PC-3 (cell line): ENCODE data around the gene PRR20G. TPM values are rescaled to one million over a fixed set of nuclear protein-coding genes. Genes with fewer than 3 reads are reported as not detected.

Source experiments
- ATAC-seq: fragments of 200-7000 bp; cut with Tn5 transposase; 2 replicates; pipeline ENCODE4 v1.9.1; 2020; ENCODE audit warnings: mild to moderate bottlenecking, moderate library complexity
- BruUV-seq: library from RNA; stranded (reverse); fragments of 400-500 nt; replicated peaks from 2 replicates; lab custom pipeline; 2021; lab: Mats Ljungman, UMichigan
- CTCF ChIA-PET: fragments of 300-600 bp; sonication (Branson Sonifier 250); formaldehyde crosslinking; loops from one replicate; lab custom pipeline; 2022; ENCODE audit warnings: antibody characterized with exemption; lab: Charles Lee
- POLR2A ChIA-PET: fragments of 300-600 bp; sonication (Branson Sonifier 250); formaldehyde crosslinking; loops from one replicate; lab custom pipeline; 2022; ENCODE audit warnings: antibody characterized with exemption; ENCODE audit not compliant: unreplicated experiment; lab: Charles Lee
- DNase-seq: peaks from one replicate; pipeline ENCODE4 v3.0.0-alpha.2; 2015
- H2AFZ ChIP-seq: fragments of 300-600 bp; sonication (generic); 2 replicates; pipeline ENCODE4 v1.6.0; 2016; ENCODE audit warnings: antibody characterized with exemption, low read length
- H3F3A ChIP-seq: fragments of 300-600 bp; sonication (generic); one replicate; pipeline ENCODE4 v1.6.0; 2017; ENCODE audit warnings: antibody characterized with exemption, low read length, control low read depth, mild to moderate bottlenecking; ENCODE audit not compliant: unreplicated experiment
- H3K27ac ChIP-seq: fragments of 300-600 bp; sonication (generic); 2 replicates; pipeline ENCODE4 v1.5.1; 2016; ENCODE audit warnings: mild to moderate bottlenecking, low read length
- H3K27me3 ChIP-seq: fragments of 300-600 bp; sonication (generic); 2 replicates; pipeline ENCODE4 v1.6.1; 2016; ENCODE audit warnings: low read length, mixed read lengths
- H3K36me3 ChIP-seq: fragments of 300-600 bp; sonication (generic); 2 replicates; pipeline ENCODE4 v1.6.1; 2016; ENCODE audit warnings: low read depth, mixed run types, low read length, mixed read lengths
- H3K4me1 ChIP-seq: fragments of 300-600 bp; sonication (generic); 2 replicates; pipeline ENCODE4 v1.5.1; 2016; ENCODE audit warnings: low read length; ENCODE audit not compliant: insufficient read depth
- H3K4me2 ChIP-seq: fragments of 300-600 bp; sonication (generic); 2 replicates; pipeline ENCODE4 v1.6.0; 2016; ENCODE audit warnings: low read length
- H3K4me3 ChIP-seq: fragments of 300-600 bp; sonication (generic); 2 replicates; pipeline ENCODE4 v1.5.1; 2016; ENCODE audit warnings: mild to moderate bottlenecking, low read length, mixed read lengths
- H3K79me2 ChIP-seq: fragments of 300-600 bp; sonication (generic); 2 replicates; pipeline ENCODE4 v1.6.1; 2017; ENCODE audit warnings: low read length, mixed read lengths
- H3K9ac ChIP-seq: fragments of 300-600 bp; sonication (generic); 2 replicates; pipeline ENCODE4 v1.6.0; 2016; ENCODE audit warnings: mild to moderate bottlenecking, low read length
- H3K9me2 ChIP-seq: fragments of 300-600 bp; sonication (generic); replicated peaks from 2 replicates; pipeline ENCODE4 v1.6.1; 2016; ENCODE audit warnings: mixed run types, low read length, mixed read lengths
- H3K9me3 ChIP-seq: fragments of 300-600 bp; sonication (generic); 2 replicates; pipeline ENCODE4 v1.6.1; 2016; ENCODE audit warnings: low read length, mixed read lengths
- H4K20me1 ChIP-seq: fragments of 300-600 bp; sonication (generic); 2 replicates; pipeline ENCODE4 v1.6.1; 2016; ENCODE audit warnings: low read length, mixed read lengths
- CTCF ChIP-seq: fragments of 300-600 bp; sonication (generic); conservative IDR thresholded peaks from 2 replicates; pipeline ENCODE4 v1.5.1; 2017; ENCODE audit warnings: antibody characterized with exemption, low read depth, mild to moderate bottlenecking, low read length
- EZH2 ChIP-seq: fragments of 300-600 bp; sonication (generic); IDR thresholded peaks from one replicate; pipeline ENCODE4 v1.6.1; 2017; ENCODE audit warnings: antibody characterized with exemption, mild to moderate bottlenecking, low read length; ENCODE audit not compliant: unreplicated experiment
- EZH2phosphoT487 ChIP-seq: fragments of 300-600 bp; sonication (generic); IDR thresholded peaks from 2 replicates; pipeline ENCODE4 v1.6.1; 2018; ENCODE audit warnings: mild to moderate bottlenecking, antibody characterized with exemption, low read length, borderline replicate concordance
- intact Hi-C: fragments of 100-400 bp; cut with micrococcal nuclease; formaldehyde crosslinking; loops from 2 replicates; pipeline ENCODE4 v1.9.0; 2023
- total RNA-seq: library from RNA; depleted of rRNA; stranded (reverse); fragments of >200 nt; gene quantifications from 2 replicates; pipeline ENCODE4 v1.2.3, GENCODE V29; 2014; rRNA removed

The PRR20G gene
- total RNA-seq, 1 experiment from 2014 or later = not detected

- H3K27me3 ChIP-seq = no peaks in the 10 kb centered on the region
- ChIA-PET POLR2A (no interaction called here), CTCF (no interaction called here)
- no TSS peak for BruUV-seq
- H3K4me3 ChIP-seq = no peak overlapping the region
- no peak overlapping the region for H3K9ac ChIP-seq
- no peaks in the 10 kb centered on the region for H3K9me3 ChIP-seq
- H3K79me2 ChIP-seq = no peaks in the 10 kb centered on the region
- no peaks in the 10 kb centered on the region for H4K20me1 ChIP-seq
- no peaks in the 10 kb centered on the region for H3K36me3 ChIP-seq
- TF ChIP-seq CTCF (no peak), EZH2phosphoT487 (no peak), EZH2 (no peak)
- no peaks in the 10 kb centered on the region for H3K4me1 ChIP-seq
- no peak overlapping the region for H3K27ac ChIP-seq
- intact Hi-C loops = no loop called here
- no peaks in the 10 kb centered on the region for H3F3A ChIP-seq
- no peak overlapping the region for H3K4me2 ChIP-seq
- no peak for DNase-seq
- no peak overlapping the region for H2AFZ ChIP-seq
- no peak for ATAC-seq
- no peaks in the 10 kb centered on the region for H3K9me2 ChIP-seq
Observed at GRCh38 chr3:127234778-127235177, 53.1 kb downstream of the PRR20G start.

Other genes starting within 250 kb of the PRR20G start
- gene PRR23E, start 94.9 kb downstream of the PRR20G start, total RNA-seq = not detected in 2 replicates